SK-N-MC (cell line): ENCODE results near the gene CACNB1.

Experiments
- EZH2 ChIP-seq: fragments of 200-600 bp; sonication (generic); IDR thresholded peaks from one replicate; pipeline ENCODE4 v1.6.1; 2017; ENCODE audit warnings: antibody characterized with exemption
- FOXP2 ChIP-seq: optimal IDR thresholded peaks from 2 replicates; pipeline ENCODE3; 2011; ENCODE audit warnings: mild to moderate bottlenecking, moderate library complexity; ENCODE audit not compliant: insufficient read depth; ENCODE audit errors: extremely low read length, control extremely low read depth
- POLR2AphosphoS5 ChIP-seq: IDR thresholded peaks from 2 replicates; pipeline ENCODE4 v1.6.1; 2012; ENCODE audit warnings: mild to moderate bottlenecking, low read depth, low read length, borderline replicate concordance

GRCh38 chr17:39173080-39173479, 24.4 kb downstream of the CACNB1 start:
- TF ChIP-seq POLR2AphosphoS5 = no peak
- TF ChIP-seq EZH2 = no peak
- TF ChIP-seq FOXP2 = no peak
